Smooth muscle cell of the coronary artery (primary cell): ENCODE results near the gene GLCCI1. TPM values are rescaled to one million over a fixed set of nuclear protein-coding genes. Genes with fewer than 3 reads are reported as not detected.

Experiments
- total RNA-seq: library from RNA; depleted of rRNA; stranded (reverse); fragments of >200 nt; gene quantifications from 2 replicates; pipeline ENCODE4 v1.2.3, GENCODE V29; 2014; ENCODE audit warnings: low replicate concordance

GLCCI1 gene
- 2.1 and 14.0 TPM in 2 replicates for total RNA-seq

DNA sequence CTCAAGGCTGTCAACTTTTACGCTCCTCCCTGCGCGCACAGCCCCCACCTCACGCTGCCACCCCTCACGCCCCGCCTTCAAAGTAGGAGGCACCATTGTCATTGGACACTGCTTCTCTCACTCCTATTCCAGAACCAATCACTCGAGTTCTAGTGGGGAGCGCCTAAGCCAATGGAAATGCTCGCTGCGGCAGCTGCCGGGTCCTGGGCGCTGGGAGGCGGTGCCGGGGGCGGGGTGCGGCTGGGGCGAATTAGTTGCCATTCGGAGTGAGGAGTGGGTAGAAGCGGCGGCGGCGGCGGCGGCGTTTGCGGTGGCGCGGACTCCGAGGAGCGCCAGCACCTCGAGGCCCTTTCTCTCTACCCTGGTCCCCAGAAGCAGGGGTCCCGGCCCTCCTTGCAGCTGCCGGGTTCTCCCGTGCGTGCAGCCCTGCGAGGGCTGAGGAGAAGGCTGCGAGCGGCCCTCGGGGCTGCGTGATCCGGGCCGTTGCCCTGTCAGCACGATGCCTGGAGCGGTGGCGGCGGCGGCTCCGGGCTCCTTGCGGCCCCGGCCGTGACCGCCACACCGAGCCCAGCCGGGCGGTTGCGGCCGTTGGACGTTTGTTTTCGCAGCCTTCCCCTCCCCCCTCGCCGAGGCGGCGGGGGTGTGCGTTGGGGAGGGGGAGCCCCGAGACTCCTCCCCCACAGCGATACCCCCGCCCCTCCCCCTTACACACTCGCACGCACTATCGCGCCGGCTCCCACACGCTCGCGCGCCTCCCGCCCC, at the start of gene GLCCI1:
Gene GLCCI1 (plus strand): TSS at position 253 of the 762 bp plus-strand sequence. CDS start 555 bp downstream, outside the sequence.

